Measurements from ENCODE around the gene PIK3C2A. TPM values are rescaled to one million over a fixed set of nuclear protein-coding genes. Genes with fewer than 3 reads are reported as not detected.

The PIK3C2A gene
- total RNA-seq, 2 donors from 2014 or later: 108 to 109 TPM

- H3K27ac ChIP-seq (ENCODE audit: low read depth, low read length): no peak overlapping the region
- 100% methylated on average over 2 to 3 of the region's 3 CpGs for WGBS, 2 experiments (ENCODE audit: insufficient coverage in 1 of 2, insufficient read length in 1 of 2)
- Mint-ChIP-seq H3K4me3 (no peak overlapping the region), H3K27ac (no peak overlapping the region), H3K9me3 (no peaks in the 10 kb centered on the region), H3K4me1 (no peaks in the 10 kb centered on the region), H3K27me3 (ENCODE audit: insufficient read depth) (no peaks in the 10 kb centered on the region), H3K36me3 (ENCODE audit: low read depth) (peaks cover 17% of the 10 kb centered on the region)
- TF ChIP-seq CTCF (conservative IDR thresholded peaks at IDR 0.05): no peak
- no peaks in the 10 kb centered on the region for H3K9me3 ChIP-seq (ENCODE audit: control insufficient read depth, low read length)
- H3K27me3 ChIP-seq (ENCODE audit: control insufficient read depth, insufficient read depth, low read length, poor library complexity, severe bottlenecking): no peaks in the 10 kb centered on the region
- DNase-seq: no peak
- peaks cover 35% of the 10 kb centered on the region for H3K36me3 ChIP-seq (ENCODE audit: control insufficient read depth, insufficient read depth, low read length)
- H3K4me3 ChIP-seq (ENCODE audit: low read length): no peak overlapping the region
- no peaks in the 10 kb centered on the region for H3K4me1 ChIP-seq (ENCODE audit: control insufficient read depth, insufficient read depth, low read length)
- H3K9ac ChIP-seq (ENCODE audit: extremely low read depth, low read length, poor library complexity, severe bottlenecking): no peak overlapping the region
Measured at GRCh38 chr11:17179970-17180369, 27.8 kb downstream of the PIK3C2A start.

- Histone ChIP-seq H3K9ac (ENCODE audit: extremely low read depth, low read length, poor library complexity, severe bottlenecking) (no peak overlapping the region), H3K4me3 (ENCODE audit: low read length) (no peak overlapping the region), H3K27me3 (ENCODE audit: control insufficient read depth, insufficient read depth, low read length, poor library complexity, severe bottlenecking) (no peaks in the 10 kb centered on the region), H3K36me3 (ENCODE audit: control insufficient read depth, insufficient read depth, low read length) (peaks cover 32% of the 10 kb centered on the region), H3K27ac (ENCODE audit: low read depth, low read length) (no peak overlapping the region), H3K4me1 (ENCODE audit: control insufficient read depth, insufficient read depth, low read length) (no peaks in the 10 kb centered on the region), H3K9me3 (ENCODE audit: control insufficient read depth, low read length) (no peaks in the 10 kb centered on the region)
- Mint-ChIP-seq H3K36me3 (ENCODE audit: low read depth) (peaks cover 29% of the 10 kb centered on the region), H3K27ac (peak overlapping the region; percentile 0), H3K4me3 (no peak overlapping the region), H3K27me3 (ENCODE audit: insufficient read depth) (no peaks in the 10 kb centered on the region), H3K9me3 (no peaks in the 10 kb centered on the region), H3K4me1 (peaks cover 1% of the 10 kb centered on the region)
- no peak for TF ChIP-seq CTCF (conservative IDR thresholded peaks at IDR 0.05)
- 92 to 100% methylated on average over 2 of the region's 2 CpGs for WGBS, 2 experiments (ENCODE audit: insufficient coverage in 1 of 2, insufficient read length in 1 of 2)
- DNase-seq: no peak
Measured at GRCh38 chr11:17173332-17173731, 34.5 kb downstream of the PIK3C2A start.

GRCh38 chr11:17171916-17172315, 35.9 kb downstream of the PIK3C2A start:
- Histone ChIP-seq H3K27ac (ENCODE audit: low read depth, low read length) (no peak overlapping the region), H3K4me3 (ENCODE audit: low read length) (no peak overlapping the region), H3K36me3 (ENCODE audit: control insufficient read depth, insufficient read depth, low read length) (peaks cover 41% of the 10 kb centered on the region), H3K4me1 (ENCODE audit: control insufficient read depth, insufficient read depth, low read length) (no peaks in the 10 kb centered on the region), H3K27me3 (ENCODE audit: control insufficient read depth, insufficient read depth, low read length, poor library complexity, severe bottlenecking) (no peaks in the 10 kb centered on the region), H3K9me3 (ENCODE audit: control insufficient read depth, low read length) (no peaks in the 10 kb centered on the region), H3K9ac (ENCODE audit: extremely low read depth, low read length, poor library complexity, severe bottlenecking) (no peak overlapping the region)
- Mint-ChIP-seq H3K9me3 (no peaks in the 10 kb centered on the region), H3K27me3 (ENCODE audit: insufficient read depth) (no peaks in the 10 kb centered on the region), H3K27ac (peak overlapping the region; percentile 54), H3K4me1 (peaks cover 1% of the 10 kb centered on the region), H3K4me3 (no peak overlapping the region), H3K36me3 (ENCODE audit: low read depth) (peaks cover 28% of the 10 kb centered on the region)
- DNase-seq: no peak
- no peak for TF ChIP-seq CTCF (conservative IDR thresholded peaks at IDR 0.05)
- 96% methylated on average over 1 of the region's 1 CpG; no CpG with 5 or more reads in 1 of the 2 experiments for WGBS, 2 experiments (ENCODE audit: insufficient coverage in 1 of 2, insufficient read length in 1 of 2)

Data from endodermal cell (in vitro differentiated cells).